GM23338 (cell line): ENCODE results near the gene CCDC179.

Experiments
- CREB1 ChIP-seq: fragments of 250-450 bp; sonication (Bioruptor Pico); IDR thresholded peaks from 2 replicates; pipeline ENCODE4 v1.5.0; 2020; ENCODE audit warnings: low read depth, mild to moderate bottlenecking, moderate library complexity
- EZH2 ChIP-seq: fragments of 200-600 bp; sonication (generic); IDR thresholded peaks from one replicate; pipeline ENCODE4 v1.8.0; 2017; ENCODE audit warnings: antibody characterized with exemption, mild to moderate bottlenecking, low read depth; ENCODE audit not compliant: unreplicated experiment
- EZH2phosphoT487 ChIP-seq: fragments of 200-600 bp; sonication (generic); IDR thresholded peaks from one replicate; pipeline ENCODE4 v1.8.1; 2018; ENCODE audit warnings: antibody characterized with exemption; ENCODE audit not compliant: unreplicated experiment
- JUNB ChIP-seq: IDR thresholded peaks from one replicate; pipeline ENCODE4 v1.6.1; 2016; ENCODE audit warnings: antibody characterized with exemption; ENCODE audit not compliant: unreplicated experiment
- POLR2AphosphoS5 ChIP-seq: IDR thresholded peaks from 2 replicates; pipeline ENCODE4 v1.6.1; 2016; ENCODE audit warnings: antibody characterized with exemption, low read depth
- STAT1 ChIP-seq: IDR thresholded peaks from one replicate; pipeline ENCODE4 v1.6.1; 2016; ENCODE audit warnings: antibody characterized with exemption; ENCODE audit not compliant: unreplicated experiment
- ZNF114 ChIP-seq: fragments of 250-450 bp; sonication (Bioruptor Pico); IDR thresholded peaks from 2 replicates; pipeline ENCODE4 v1.5.0; 2020; ENCODE audit warnings: mild to moderate bottlenecking, moderate library complexity
- ZNF331 ChIP-seq: fragments of 250-450 bp; sonication (Bioruptor Pico); IDR thresholded peaks from 2 replicates; pipeline ENCODE4 v1.5.0; 2020; ENCODE audit warnings: low read depth, mild to moderate bottlenecking, moderate library complexity
- TF ChIP-seq, protein P1 (sequence below), 2 experiments: fragments of 200-600 bp in 1 of 2; sonication (generic) in 1 of 2; conservative IDR thresholded peaks; 2 replicates each; pipeline versions ENCODE4 v1.5.1 to v1.6.1; 2016 to 2017; ENCODE audit warnings: antibody characterized with exemption in 2 of 2, low read depth in 2 of 2, mild to moderate bottlenecking in 2 of 2, moderate library complexity in 1 of 2
- TF ChIP-seq, protein P2 (sequence below): IDR thresholded peaks from one replicate; pipeline ENCODE4 v1.6.1; 2018; ENCODE audit warnings: antibody characterized with exemption; ENCODE audit not compliant: unreplicated experiment
- TF ChIP-seq, protein P3 (sequence below): IDR thresholded peaks from 2 replicates; pipeline ENCODE4 v1.6.1; 2016; ENCODE audit warnings: antibody characterized with exemption

DNA sequence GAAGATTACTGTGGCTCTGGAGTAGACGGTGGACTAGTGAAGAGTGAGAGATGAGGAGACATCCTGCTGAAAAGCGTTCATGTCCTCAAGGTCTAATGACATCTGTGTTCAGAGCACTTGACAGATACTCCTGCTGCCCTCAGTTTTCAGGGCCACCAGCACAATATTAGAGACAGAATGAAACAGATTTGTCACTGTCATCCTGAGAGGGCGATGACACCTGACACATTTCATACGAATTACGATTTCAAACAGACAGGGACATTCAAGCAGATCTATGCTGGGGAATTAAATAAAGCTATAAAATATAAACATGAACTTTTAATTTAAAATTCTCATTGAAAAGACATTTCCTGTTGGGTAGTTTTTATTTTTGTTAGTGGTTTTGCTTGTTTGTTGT, 59.8 kb downstream of the CCDC179 start:
- TF ChIP-seq, protein P1, sequence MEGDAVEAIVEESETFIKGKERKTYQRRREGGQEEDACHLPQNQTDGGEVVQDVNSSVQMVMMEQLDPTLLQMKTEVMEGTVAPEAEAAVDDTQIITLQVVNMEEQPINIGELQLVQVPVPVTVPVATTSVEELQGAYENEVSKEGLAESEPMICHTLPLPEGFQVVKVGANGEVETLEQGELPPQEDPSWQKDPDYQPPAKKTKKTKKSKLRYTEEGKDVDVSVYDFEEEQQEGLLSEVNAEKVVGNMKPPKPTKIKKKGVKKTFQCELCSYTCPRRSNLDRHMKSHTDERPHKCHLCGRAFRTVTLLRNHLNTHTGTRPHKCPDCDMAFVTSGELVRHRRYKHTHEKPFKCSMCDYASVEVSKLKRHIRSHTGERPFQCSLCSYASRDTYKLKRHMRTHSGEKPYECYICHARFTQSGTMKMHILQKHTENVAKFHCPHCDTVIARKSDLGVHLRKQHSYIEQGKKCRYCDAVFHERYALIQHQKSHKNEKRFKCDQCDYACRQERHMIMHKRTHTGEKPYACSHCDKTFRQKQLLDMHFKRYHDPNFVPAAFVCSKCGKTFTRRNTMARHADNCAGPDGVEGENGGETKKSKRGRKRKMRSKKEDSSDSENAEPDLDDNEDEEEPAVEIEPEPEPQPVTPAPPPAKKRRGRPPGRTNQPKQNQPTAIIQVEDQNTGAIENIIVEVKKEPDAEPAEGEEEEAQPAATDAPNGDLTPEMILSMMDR (conservative IDR thresholded peaks at IDR 0.05; ENCODE audit: low read depth in 2 of 2) = no peak
- TF ChIP-seq EZH2phosphoT487 (no peak), EZH2 (no peak), STAT1 (no peak), POLR2AphosphoS5 (no peak), CREB1 (CRISPR knock-in tag) (no peak), ZNF331 (CRISPR knock-in tag) (no peak), JUNB (no peak), ZNF114 (CRISPR knock-in tag) (no peak)
- TF ChIP-seq, protein P2, sequence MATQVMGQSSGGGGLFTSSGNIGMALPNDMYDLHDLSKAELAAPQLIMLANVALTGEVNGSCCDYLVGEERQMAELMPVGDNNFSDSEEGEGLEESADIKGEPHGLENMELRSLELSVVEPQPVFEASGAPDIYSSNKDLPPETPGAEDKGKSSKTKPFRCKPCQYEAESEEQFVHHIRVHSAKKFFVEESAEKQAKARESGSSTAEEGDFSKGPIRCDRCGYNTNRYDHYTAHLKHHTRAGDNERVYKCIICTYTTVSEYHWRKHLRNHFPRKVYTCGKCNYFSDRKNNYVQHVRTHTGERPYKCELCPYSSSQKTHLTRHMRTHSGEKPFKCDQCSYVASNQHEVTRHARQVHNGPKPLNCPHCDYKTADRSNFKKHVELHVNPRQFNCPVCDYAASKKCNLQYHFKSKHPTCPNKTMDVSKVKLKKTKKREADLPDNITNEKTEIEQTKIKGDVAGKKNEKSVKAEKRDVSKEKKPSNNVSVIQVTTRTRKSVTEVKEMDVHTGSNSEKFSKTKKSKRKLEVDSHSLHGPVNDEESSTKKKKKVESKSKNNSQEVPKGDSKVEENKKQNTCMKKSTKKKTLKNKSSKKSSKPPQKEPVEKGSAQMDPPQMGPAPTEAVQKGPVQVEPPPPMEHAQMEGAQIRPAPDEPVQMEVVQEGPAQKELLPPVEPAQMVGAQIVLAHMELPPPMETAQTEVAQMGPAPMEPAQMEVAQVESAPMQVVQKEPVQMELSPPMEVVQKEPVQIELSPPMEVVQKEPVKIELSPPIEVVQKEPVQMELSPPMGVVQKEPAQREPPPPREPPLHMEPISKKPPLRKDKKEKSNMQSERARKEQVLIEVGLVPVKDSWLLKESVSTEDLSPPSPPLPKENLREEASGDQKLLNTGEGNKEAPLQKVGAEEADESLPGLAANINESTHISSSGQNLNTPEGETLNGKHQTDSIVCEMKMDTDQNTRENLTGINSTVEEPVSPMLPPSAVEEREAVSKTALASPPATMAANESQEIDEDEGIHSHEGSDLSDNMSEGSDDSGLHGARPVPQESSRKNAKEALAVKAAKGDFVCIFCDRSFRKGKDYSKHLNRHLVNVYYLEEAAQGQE = no peak
- TF ChIP-seq, protein P3, sequence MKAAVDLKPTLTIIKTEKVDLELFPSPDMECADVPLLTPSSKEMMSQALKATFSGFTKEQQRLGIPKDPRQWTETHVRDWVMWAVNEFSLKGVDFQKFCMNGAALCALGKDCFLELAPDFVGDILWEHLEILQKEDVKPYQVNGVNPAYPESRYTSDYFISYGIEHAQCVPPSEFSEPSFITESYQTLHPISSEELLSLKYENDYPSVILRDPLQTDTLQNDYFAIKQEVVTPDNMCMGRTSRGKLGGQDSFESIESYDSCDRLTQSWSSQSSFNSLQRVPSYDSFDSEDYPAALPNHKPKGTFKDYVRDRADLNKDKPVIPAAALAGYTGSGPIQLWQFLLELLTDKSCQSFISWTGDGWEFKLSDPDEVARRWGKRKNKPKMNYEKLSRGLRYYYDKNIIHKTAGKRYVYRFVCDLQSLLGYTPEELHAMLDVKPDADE = no peak
